ENCODE measurements around the gene CABLES1. TPM values are rescaled to one million over a fixed set of nuclear protein-coding genes. Genes with fewer than 3 reads are reported as not detected.

Gene CABLES1
- total RNA-seq, 4 donors from 2014 or later, result 4.0 to 24.0 (median 10.2) TPM

GRCh38 chr18:23176701-23177432 lies 41.6 kb downstream of the CABLES1 start:
- H3K4me3 ChIP-seq, result no peak overlapping the region
- H3K9me3 ChIP-seq, result no peaks in the 10 kb centered on the region
- WGBS, 2 donors (ENCODE audit: low coverage in 1 of 2), result 87 to 94% methylated on average over 4 to 6 of the region's 17 CpGs
- ATAC-seq, result no peak
- no peak overlapping the region for H3K27ac ChIP-seq
- H3K4me1 ChIP-seq, result peaks cover 0 to 8% (median 0%) of the 10 kb centered on the region in 3 donors
- TF ChIP-seq CTCF (IDR thresholded peaks at IDR 0.05), result no peak
- TF ChIP-seq EP300 (IDR thresholded peaks at IDR 0.05), result no peak
- TF ChIP-seq POLR2A (IDR thresholded peaks at IDR 0.05), result no peak
- no peaks in the 10 kb centered on the region for H3K36me3 ChIP-seq
- H3K27me3 ChIP-seq, result no peaks in the 10 kb centered on the region

GRCh38 chr18:23177433-23178072 lies 42.3 kb downstream of the CABLES1 start:
- H3K4me1 ChIP-seq, result peaks cover 0 to 8% (median 0%) of the 10 kb centered on the region in 3 donors
- no peaks in the 10 kb centered on the region for H3K36me3 ChIP-seq
- 94 to 95% methylated on average over 5 to 10 of the region's 13 CpGs for WGBS, 2 donors (ENCODE audit: low coverage in 1 of 2)
- no peak overlapping the region for H3K4me3 ChIP-seq
- no peak for ATAC-seq
- TF ChIP-seq POLR2AphosphoS5 (IDR thresholded peaks at IDR 0.05), result no peak
- TF ChIP-seq POLR2A (IDR thresholded peaks at IDR 0.05), result no peak
- TF ChIP-seq CTCF (IDR thresholded peaks at IDR 0.05), result no peak
- no peak for TF ChIP-seq EP300 (IDR thresholded peaks at IDR 0.05)
- no peak overlapping the region for H3K27ac ChIP-seq
- no peaks in the 10 kb centered on the region for H3K27me3 ChIP-seq
- no peaks in the 10 kb centered on the region for H3K9me3 ChIP-seq

- Histone ChIP-seq H3K36me3 (no peaks in the 10 kb centered on the region), H3K4me1 (peaks cover 0 to 8% (median 0%) of the 10 kb centered on the region in 3 donors), H3K27ac (no peak overlapping the region), H3K27me3 (no peaks in the 10 kb centered on the region), H3K9me3 (no peaks in the 10 kb centered on the region), H3K4me3 (no peak overlapping the region)
- TF ChIP-seq EP300 (IDR thresholded peaks at IDR 0.05), result no peak
- no peak for TF ChIP-seq POLR2AphosphoS5 (IDR thresholded peaks at IDR 0.05)
- TF ChIP-seq CTCF (IDR thresholded peaks at IDR 0.05), result no peak
- no peak for ATAC-seq
- 86 to 88% methylated on average over 1 to 2 of the region's 7 CpGs for whole genome bisulfite sequencing, 2 donors (ENCODE audit: low coverage in 1 of 2)
These were observed 42.9 kb downstream of the CABLES1 start for GRCh38 chr18:23178201-23178600.

- 80 to 86% methylated on average over 2 to 4 of the region's 6 CpGs for WGBS, 2 donors (ENCODE audit: low coverage in 1 of 2)
- no peaks in the 10 kb centered on the region for H3K27me3 ChIP-seq
- H3K4me3 ChIP-seq, result no peak overlapping the region
- peaks cover 0 to 8% (median 0%) of the 10 kb centered on the region in 3 donors for H3K4me1 ChIP-seq
- no peaks in the 10 kb centered on the region for H3K9me3 ChIP-seq
- no peak for TF ChIP-seq EP300 (IDR thresholded peaks at IDR 0.05)
- TF ChIP-seq CTCF (IDR thresholded peaks at IDR 0.05), result no peak
- TF ChIP-seq POLR2AphosphoS5 (IDR thresholded peaks at IDR 0.05), result no peak
- TF ChIP-seq POLR2A (IDR thresholded peaks at IDR 0.05), result no peak
- no peaks in the 10 kb centered on the region for H3K36me3 ChIP-seq
- no peak for ATAC-seq
- no peak overlapping the region for H3K27ac ChIP-seq
These were observed 43.4 kb downstream of the CABLES1 start for GRCh38 chr18:23178661-23179081.

- Histone ChIP-seq H3K27ac (peak overlapping the region in 1 of 4 donors; percentile 11), H3K4me3 (no peak overlapping the region), H3K36me3 (no peaks in the 10 kb centered on the region), H3K9me3 (no peaks in the 10 kb centered on the region), H3K27me3 (no peaks in the 10 kb centered on the region), H3K4me1 (peaks cover 0 to 8% (median 0%) of the 10 kb centered on the region in 3 donors)
- WGBS, 2 donors (ENCODE audit: low coverage in 1 of 2), result 66 to 72% methylated on average over 3 to 4 of the region's 6 CpGs
- no peak for ATAC-seq
- no peak for TF ChIP-seq POLR2A (IDR thresholded peaks at IDR 0.05)
- TF ChIP-seq CTCF (IDR thresholded peaks at IDR 0.05), result no peak
- TF ChIP-seq POLR2AphosphoS5 (IDR thresholded peaks at IDR 0.05), result no peak
- TF ChIP-seq EP300 (IDR thresholded peaks at IDR 0.05), result no peak
These were observed 44.1 kb downstream of the CABLES1 start for GRCh38 chr18:23179416-23179815.

Measured in gastroesophageal sphincter (tissue), 4 donors.